LNCAP (cell line): ENCODE results near the gene SPTSSB.

ENCODE experiments used
- TF ChIP-seq, protein P1 (sequence below): fragments of 450-650 bp; IDR thresholded peaks from 2 replicates; pipeline ENCODE4 v1.5.1; 2017; ENCODE audit warnings: mild to moderate bottlenecking

The SPTSSB gene

DNA sequence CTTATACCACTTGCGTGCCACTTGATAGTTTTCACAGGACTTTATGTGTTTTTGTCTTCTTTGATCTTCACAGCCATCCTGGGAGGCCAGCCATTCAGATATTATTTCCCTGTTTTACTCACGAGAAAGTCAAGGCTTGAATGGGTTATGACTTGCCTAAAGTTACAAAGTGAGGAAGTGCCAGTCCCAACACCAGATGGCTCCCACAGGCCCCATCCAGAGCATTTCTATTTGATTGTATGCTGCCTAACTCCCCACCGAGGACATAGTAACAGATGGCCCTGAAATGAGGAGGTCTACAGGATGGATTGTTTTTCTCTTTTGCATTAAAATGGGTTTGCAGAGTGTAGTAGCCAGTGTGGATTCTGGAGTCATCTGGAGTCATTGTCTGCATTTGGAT is 74.5 kb downstream of the SPTSSB start:
- TF ChIP-seq, protein P1, sequence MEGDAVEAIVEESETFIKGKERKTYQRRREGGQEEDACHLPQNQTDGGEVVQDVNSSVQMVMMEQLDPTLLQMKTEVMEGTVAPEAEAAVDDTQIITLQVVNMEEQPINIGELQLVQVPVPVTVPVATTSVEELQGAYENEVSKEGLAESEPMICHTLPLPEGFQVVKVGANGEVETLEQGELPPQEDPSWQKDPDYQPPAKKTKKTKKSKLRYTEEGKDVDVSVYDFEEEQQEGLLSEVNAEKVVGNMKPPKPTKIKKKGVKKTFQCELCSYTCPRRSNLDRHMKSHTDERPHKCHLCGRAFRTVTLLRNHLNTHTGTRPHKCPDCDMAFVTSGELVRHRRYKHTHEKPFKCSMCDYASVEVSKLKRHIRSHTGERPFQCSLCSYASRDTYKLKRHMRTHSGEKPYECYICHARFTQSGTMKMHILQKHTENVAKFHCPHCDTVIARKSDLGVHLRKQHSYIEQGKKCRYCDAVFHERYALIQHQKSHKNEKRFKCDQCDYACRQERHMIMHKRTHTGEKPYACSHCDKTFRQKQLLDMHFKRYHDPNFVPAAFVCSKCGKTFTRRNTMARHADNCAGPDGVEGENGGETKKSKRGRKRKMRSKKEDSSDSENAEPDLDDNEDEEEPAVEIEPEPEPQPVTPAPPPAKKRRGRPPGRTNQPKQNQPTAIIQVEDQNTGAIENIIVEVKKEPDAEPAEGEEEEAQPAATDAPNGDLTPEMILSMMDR = no peak

DNA sequence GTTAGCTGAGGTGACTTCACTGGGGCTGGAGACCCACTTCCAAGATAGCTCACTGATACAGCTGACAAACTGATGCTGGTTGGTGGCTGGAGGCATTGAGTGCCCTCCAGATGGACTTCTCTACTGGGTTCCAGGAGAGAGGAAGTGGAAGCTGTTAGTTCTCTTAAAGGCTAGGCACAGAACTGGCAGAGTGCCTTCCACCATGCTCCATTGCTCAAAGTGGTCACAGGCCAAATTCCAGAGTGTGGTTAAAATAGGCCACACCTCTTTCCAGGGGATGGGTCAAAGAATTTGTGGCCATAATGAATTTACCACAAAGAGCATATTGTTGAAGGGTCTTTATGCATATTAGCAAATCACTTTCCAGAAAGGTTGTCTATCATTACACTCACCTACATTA is 76.0 kb downstream of the SPTSSB start:
- TF ChIP-seq, protein P1 = no peak
